ENCODE data around the gene PCDHGB1.
"Not testable (repeated sequence)": the region's sequence is repeated elsewhere in the genome, so short reads cannot be mapped to it uniquely, and the experiment has no call there.

Gene PCDHGB1

GRCh38 chr5:141351591-141351990 lies 1.7 kb downstream of the PCDHGB1 start:
- no peak for DNase-seq

DNA sequence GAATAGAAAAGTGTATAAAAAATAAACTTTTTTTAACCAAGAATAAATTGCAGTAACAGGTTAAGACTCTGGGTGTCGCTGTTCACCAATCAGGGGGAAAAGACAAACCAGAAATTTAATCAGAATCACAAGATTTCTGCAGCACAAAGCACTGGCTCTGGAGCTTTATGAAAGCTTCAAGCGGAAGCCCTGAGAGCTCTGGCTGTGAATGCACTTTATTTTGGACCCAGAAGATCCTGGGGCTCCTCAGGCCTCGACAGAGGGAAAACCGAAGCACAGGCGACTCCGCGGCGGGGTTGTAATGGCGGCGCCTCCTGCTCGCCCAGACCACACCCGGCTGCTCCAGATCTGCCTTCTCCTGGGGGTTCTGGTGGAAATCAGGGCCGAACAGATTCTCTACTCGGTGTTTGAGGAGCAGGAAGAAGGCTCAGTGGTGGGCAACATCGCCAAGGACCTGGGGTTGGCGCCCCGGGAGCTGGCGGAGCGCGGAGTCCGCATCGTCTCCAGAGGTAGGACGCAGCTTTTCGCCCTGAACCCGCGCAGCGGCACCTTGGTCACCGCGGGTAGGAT lies 5.1 kb downstream of the PCDHGB1 start, which contains the start of gene PCDHGA4:
Gene PCDHGA4, plus strand, starts transcription at position 122 of the 570 bp plus-strand sequence. Its CDS starts 87 bp downstream, at position 209.
- DNase-seq = no peak

DNA sequence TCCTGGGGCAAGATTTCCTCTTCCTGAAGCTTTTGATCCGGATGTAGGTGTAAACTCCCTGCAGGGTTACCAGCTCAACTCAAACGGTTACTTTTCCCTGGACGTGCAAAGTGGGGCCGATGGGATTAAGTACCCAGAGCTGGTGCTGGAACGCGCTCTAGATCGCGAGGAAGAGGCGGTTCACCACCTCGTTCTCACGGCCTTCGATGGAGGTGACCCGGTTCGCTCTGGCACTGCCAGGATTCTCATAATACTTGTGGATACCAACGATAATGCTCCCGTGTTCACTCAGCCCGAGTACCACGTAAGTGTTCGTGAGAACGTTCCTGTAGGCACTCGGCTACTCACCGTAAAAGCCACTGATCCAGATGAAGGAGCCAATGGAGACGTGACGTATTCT lies 5.7 kb downstream of the PCDHGB1 start:
- DNase-seq = no peak

GRCh38 chr5:141356133-141356532 lies 6.2 kb downstream of the PCDHGB1 start:
- DNase-seq = no peak

DNA sequence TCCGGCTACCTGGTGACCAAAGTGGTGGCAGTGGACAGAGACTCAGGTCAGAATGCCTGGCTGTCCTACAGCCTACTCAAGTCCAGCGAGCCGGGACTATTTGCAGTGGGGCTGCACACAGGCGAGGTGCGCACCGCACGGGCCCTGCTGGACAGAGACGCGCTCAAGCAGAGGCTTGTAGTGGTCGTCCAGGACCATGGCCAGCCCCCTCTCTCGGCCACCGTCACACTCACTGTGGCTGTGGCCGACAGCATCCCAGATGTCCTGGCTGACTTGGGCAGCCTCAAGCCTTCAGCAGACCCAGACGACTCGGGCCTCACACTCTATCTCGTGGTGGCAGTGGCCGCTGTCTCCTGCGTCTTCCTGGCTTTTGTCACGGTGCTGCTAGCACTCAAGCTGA lies 7.1 kb downstream of the PCDHGB1 start:
- no peak for DNase-seq

DNA sequence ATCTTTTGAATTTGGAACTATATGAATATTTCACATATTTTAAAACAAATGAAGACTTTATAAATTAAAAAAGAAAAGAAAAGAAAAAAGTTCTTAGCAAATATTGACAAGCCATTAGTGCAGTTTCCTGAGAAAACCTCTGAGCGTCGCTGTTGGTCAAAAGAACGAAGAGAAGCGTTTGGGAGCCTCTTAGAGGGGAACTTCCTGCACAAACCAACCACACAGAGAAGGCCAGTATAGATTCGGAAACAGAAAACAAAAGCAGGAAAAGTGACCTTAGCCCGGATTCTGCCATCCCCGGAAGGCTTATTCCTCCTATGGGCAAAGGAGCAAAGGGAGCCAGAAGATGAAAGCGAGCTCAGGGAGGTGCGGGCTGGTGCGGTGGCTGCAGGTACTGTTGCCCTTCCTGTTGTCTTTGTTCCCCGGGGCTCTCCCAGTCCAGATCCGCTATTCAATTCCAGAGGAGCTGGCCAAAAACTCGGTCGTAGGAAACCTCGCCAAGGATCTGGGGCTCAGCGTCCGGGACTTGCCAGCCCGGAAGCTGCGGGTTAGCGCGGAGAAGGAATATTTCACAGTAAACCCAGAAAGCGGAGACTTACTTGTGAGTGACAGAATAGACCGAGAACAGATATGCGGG lies 10.0 kb downstream of the PCDHGB1 start, which contains the start of gene PCDHGB2:
Gene PCDHGB2, plus strand, starts transcription at position 205 of the 637 bp plus-strand sequence. Its CDS starts 142 bp downstream, at position 347.
- DNase-seq = no peak

- no peak for DNase-seq
These were observed 10.8 kb downstream of the PCDHGB1 start for GRCh38 chr5:141360685-141361084.

DNA sequence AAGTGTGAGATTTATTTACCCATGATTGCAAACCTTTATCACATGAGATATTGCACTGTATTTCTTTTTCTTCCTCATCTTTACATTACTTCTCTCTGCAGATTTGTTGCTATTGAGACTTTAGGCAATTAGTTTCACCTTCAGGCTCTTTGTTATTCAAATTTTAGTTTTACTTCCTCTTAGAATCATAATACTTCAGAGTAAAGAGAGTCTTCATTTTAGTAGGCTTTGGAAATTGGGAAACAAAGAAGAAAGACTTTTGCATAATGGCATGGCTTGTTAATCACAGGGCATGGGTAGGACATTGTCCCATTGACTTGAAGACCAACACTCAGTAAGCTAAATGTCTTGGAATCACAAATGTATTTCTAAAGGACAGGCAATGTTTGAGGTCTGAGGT lies 12.8 kb downstream of the PCDHGB1 start:
- DNase-seq = no peak

DNA sequence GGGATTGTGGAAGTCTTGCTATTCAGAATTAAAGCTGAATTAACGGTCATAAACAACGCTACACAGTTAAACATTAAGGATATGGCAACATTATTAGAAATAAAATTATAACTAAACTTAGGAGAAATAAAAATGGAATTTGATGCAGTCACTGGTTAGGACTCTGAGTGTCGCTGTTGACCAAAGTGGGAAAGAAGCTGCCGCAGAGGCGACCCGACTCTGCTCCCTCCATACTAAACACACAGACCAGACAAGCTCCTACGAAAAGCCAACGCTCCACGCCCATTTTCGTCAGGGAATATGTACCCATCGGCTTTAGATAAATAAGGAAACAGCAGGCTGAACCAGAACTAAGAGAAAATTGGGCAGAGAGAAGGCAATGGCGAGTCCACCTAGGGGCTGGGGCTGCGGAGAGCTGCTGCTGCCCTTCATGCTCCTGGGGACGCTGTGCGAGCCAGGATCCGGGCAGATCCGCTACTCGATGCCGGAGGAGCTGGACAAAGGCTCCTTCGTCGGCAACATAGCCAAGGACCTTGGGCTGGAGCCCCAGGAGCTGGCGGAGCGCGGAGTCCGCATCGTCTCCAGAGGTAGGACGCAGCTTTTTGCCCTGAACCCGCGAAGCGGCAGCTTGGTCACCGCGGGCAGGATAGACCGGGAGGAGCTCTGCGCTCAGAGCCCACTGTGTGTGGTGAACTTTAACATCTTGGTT lies 14.2 kb downstream of the PCDHGB1 start, which contains the start of gene PCDHGA5:
Gene PCDHGA5, plus strand, starts transcription at position 211 of the 709 bp plus-strand sequence. Its CDS starts 169 bp downstream, at position 380.
- no peak for DNase-seq

GRCh38 chr5:141366016-141366896 lies 16.4 kb downstream of the PCDHGB1 start:
- no peak for DNase-seq

- DNase-seq = peak; percentile 36
These were observed 20.3 kb downstream of the PCDHGB1 start, which contains the start of gene PCDHGB3 for GRCh38 chr5:141369994-141370848. Gene PCDHGB3, plus strand, starts transcription at chr5:141370242. Its CDS starts 153 bp downstream, at chr5:141370395.

GRCh38 chr5:141371572-141372475 lies 21.9 kb downstream of the PCDHGB1 start:
- DNase-seq = no peak

DNA sequence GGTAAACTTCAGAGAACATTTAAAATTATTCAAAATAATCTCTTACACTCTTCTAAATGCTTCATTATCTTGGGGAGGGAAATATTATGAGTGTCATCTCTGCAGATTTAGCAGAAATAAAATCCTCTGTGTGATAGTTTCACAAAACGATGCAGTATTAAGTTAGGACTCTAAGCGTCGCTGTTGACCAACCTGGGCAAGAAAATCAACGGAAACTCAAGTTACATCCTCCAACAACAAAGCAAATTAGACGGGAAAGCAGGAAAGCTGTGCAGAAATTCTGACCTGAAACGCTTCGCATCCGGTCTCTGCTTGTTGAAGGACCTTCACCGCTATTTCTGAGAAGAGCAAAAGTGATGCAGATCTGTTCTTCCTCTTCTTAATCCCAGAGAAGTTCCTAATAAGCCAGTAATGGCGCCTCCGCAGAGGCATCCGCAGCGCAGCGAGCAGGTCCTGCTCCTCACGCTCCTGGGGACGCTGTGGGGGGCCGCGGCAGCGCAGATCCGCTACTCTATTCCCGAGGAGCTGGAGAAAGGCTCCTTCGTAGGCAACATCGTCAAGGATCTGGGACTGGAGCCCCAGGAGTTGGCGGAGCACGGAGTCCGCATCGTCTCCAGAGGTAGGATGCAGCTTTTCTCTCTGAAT lies 23.9 kb downstream of the PCDHGB1 start, which contains the start of gene PCDHGA6:
Gene PCDHGA6, plus strand, starts transcription at position 219 of the 645 bp plus-strand sequence. Its CDS starts 193 bp downstream, at position 412.
- DNase-seq = no peak

- DNase-seq = no peak
These were observed 24.7 kb downstream of the PCDHGB1 start for GRCh38 chr5:141374627-141375026.

DNA sequence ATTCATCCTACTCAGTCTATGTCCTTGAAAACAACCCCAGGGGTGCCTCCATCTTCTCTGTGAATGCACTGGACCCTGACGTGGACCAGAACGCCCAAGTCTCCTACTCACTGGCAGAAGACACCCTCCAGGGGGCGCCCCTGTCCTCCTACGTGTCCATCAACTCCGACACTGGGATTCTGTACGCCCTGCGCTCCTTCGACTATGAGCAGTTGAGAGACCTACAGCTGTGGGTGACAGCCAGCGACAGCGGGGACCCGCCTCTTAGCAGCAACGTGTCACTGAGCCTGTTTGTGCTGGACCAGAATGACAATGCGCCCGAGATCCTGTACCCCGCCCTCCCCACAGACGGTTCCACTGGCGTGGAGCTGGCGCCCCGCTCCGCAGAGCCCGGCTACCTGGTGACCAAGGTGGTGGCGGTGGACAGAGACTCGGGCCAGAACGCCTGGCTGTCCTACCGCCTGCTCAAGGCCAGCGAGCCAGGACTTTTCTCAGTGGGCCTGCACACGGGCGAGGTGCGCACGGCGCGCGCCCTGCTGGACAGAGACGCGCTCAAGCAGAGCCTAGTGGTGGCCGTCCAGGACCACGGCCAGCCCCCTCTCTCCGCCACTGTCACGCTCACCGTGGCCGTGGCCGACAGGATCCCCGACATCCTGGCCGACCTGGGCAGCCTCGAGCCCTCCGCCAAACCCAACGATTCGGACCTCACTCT lies 25.7 kb downstream of the PCDHGB1 start:
- not testable (repeated sequence) for DNase-seq

GRCh38 chr5:141382469-141383294 lies 32.8 kb downstream of the PCDHGB1 start, which contains the start of gene PCDHGA7:
Gene PCDHGA7, plus strand, starts transcription at chr5:141382742. Its CDS starts 158 bp downstream, at chr5:141382900.
- no peak for DNase-seq

GRCh38 chr5:141383345-141383744 lies 33.4 kb downstream of the PCDHGB1 start:
- no peak for DNase-seq

Measured in stimulated activated CD4-positive, alpha-beta T cell treated with anti-CD3 and anti-CD28 coated beads, Interleukin-4, amount 100 ng/mL, for 1 hour (primary cell).